ENCODE results near the gene IGSF8.

The IGSF8 gene

DNA sequence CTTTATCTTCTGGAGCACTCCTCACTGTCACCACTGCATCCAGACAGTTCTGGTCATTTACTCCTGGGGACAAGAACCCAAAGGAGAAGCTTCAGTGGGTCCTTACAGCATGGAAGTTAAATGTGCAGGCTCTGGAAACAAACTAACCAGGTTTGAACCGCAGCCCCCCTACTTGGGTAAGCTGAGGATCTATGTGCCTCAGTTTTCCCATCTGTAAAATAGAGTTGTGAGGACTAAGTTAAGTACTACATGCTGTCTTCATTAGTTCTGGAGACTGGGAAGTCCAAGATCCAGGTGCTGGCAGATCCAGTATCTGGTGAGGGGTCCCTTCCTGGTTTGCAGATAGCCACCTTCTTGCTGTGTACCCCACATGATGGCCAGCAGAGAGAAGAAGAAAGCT lies 9.1 kb upstream of the IGSF8 start:
- DNase-seq, result no peak

- DNase-seq, result no peak
These were observed 6.7 kb upstream of the IGSF8 start for GRCh38 chr1:160105155-160105554.

- peak in 1 of 56 donors; percentile 44 for DNase-seq
These were observed 6.1 kb upstream of the IGSF8 start for GRCh38 chr1:160104486-160104885.

DNA sequence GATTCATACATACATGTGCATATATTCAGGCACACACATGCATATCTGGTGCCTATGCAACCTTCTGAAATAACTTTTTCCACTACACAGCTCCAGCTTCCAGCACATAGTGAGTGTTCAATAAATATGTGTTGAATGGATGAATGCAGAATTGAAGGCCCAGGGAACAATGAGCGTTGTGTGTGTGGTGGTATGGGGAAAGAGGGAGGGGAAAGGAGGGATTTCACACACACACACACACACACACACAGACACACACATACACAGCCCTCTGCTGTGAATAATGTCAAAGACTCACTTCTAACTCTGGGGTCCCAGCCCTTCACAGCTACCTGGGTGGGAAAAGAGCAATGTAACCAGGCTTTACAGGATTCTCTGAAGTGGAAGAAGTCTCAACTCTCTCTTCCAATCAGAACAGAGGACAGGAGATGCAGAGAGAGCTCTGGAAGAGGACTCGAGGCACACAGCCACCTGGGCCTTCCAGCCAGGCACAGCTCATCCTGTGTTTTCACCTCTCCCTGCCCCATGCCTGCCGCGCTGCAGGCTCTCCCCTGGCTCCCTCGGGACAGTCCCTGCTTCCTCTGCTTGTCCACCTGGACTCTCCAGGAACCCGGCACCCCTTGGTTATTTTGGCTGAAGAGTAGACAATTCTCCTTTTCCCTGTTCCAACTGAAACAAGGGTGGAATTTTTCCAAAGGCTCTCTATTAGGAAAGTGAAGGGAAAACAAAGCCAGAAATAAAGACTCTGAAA lies 5.4 kb upstream of the IGSF8 start:
- DNase-seq, result peak in 22 of 56 donors; percentile 24 to 59 (median 37)

DNA sequence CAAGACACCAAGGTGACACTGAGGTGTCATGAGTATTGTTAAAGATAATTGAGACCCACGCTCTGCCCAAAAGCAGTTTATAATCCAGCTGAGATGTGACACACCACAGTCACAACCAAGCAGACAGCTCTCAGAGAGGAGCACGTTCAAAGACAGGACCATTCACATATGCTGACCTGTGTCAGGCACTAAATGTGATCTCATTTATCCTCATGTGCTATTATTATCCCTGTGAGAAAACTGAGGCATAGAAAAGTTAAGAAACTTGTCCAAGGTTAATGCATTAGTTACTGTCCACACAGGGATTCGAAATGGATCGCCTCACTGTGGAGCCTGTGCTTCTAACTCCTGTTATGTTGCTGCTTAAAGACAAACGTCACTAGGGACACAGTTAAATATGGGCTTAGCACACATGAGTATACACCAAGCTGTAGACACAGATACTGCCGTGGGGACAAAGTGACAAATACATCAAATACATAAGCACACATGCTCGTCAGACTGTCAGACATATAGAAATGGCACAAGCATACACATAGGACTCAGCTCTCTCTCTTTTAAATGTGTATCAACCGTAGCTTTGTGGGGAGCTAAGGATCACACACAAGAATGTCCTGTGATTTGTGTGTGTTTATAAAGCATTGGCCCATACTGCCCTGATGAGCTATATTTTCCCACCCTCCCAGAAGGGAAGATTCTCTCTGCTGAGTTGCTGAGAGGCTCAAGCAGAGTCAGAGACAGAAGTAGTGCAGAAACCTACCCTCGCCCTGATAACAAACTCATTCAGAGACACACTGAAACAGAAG lies 3.5 kb upstream of the IGSF8 start:
- peak in 3 of 56 donors; percentile 23 to 49 (median 39) for DNase-seq

DNA sequence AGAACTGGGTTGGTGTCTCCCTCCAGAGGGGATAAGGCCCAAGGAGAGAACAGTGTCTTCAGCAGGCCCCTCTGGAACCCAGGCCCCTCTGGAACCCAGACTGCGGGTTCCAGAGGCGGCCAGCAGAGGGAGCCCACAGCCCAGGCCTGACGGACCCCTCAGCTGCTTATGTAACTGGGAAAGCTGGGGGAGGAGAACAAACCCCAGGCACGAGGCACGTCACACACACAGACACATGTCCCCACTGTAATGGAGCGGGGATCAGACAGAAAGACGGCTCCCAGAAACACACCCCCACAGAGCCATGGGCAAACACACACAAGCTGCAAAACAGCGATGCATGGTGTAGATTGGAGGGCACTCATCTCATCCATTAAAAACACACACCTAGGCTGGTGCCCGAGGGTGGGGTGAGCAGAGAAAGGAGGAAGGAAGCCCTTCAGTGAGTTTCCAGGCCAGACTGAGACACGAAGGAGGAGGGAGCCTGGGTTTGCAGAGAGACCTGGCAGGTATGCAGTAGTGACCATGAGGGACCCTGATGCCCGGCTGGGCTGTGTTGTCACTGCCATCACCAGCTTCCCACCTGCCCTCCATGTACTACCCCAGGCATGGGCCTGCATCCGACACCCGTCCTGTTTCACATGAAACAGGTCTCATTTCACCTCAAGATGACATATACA lies 2.8 kb upstream of the IGSF8 start:
- DNase-seq, result peak; percentile 14 to 95 (median 84)

DNA sequence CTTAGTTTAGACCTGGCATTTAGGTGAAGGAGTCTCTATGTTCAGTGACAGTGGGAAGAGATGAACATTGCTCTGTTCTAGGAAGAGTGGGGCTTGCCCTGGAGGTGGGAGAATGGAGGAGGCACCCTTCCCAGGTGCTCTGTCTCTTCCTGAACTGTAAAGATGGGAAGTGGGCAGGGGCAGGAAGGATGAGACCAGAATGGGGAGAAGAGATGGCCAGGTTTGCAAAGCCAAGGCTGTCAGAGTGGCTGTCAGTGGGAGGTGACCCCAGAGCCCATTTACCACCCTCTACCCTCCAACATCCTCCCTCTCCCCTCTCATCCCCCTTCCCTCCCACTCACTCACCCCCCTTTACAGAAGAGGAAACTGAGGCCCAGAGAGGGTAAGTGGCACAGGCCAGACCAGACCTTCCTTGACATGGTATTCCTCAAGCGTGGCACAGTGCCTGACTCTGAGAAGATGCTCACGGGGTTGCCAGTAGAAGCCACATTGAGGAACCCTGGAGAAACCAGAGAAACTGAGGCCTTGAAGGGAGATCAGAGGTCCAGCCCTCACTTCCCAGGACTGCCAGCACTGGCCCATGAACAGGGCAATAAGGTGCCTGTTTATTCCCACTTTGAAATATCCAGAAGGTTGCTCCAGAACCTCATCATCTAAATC lies 1.4 kb upstream of the IGSF8 start:
- DNase-seq, result no peak

DNA sequence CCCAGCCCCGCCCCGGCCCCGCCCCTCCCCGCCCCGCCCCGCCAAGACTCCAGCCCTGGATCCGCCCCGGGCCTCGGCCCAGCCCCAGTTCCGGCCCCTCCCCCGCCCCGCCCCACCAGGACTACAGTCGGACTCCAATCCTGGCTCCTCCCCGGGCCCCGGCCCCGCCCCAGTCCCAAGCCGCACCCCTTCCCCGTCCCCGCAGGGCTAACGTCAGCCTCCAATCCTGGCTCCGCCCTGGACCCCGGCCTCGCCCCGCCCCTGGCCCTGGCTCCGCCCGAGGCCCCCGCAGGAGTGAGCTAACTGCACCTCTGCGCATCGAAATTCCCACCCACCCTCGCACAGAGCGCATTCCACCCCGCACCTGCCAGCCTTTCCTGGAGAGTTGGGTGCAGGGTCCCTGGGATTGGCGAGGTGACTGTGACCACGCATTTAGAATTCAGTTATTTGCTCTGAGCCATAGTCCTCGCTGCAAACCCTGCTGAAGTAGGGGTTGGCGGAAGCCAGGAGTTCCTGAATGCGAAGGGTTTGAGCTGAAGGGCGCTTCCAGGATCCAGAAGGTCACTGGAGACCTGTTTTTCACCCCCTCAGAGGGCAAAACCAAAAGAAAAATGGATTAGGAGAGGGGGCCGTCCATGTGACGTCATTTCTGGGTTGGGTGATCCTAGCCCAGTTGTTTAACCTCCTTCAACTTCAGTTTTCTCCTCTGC lies 588 bp upstream of the IGSF8 start:
- peak; percentile 86 to 100 (median 97) for DNase-seq

DNA sequence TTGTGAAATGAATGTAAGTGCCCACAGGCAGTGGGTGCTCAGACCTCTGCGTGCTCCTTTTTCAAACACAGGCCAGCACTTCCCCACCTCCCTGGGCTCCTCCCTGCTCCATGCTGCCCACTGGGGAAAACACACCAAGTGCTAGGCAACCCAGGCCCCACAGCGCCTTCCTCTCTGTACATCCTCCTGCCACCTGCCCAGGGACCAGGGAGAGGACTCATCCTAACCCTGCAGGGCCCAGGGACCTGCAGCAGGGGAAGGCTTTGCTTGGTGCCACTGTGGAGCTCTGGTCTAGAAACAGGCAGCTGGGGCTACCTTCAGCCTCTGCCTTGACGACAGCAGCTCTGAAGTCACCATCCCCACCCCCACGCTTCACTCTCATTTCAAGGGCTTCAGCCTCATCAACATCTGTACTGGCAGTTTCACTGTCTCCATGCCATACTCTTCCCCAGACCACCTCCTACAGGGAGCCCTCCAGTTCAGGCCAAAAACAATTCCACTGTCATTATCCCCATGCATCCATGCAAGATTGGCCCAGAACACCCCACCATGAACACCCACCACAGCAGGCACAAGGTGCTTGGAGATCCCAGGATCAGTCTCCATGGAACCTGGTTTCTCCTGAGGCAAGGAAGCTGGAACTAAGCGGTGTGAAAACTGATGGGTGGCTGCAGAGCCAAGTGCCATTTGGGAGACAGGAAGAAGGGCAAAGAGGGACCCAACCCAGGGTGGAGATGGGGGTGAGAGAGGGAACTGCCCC lies 1.1 kb downstream of the IGSF8 start:
- DNase-seq, result peak in 16 of 56 donors; percentile 33 to 73 (median 54)

GRCh38 chr1:160096274-160097116 lies 1.9 kb downstream of the IGSF8 start:
- DNase-seq, result peak in 8 of 56 donors; percentile 26 to 49 (median 36)

DNA sequence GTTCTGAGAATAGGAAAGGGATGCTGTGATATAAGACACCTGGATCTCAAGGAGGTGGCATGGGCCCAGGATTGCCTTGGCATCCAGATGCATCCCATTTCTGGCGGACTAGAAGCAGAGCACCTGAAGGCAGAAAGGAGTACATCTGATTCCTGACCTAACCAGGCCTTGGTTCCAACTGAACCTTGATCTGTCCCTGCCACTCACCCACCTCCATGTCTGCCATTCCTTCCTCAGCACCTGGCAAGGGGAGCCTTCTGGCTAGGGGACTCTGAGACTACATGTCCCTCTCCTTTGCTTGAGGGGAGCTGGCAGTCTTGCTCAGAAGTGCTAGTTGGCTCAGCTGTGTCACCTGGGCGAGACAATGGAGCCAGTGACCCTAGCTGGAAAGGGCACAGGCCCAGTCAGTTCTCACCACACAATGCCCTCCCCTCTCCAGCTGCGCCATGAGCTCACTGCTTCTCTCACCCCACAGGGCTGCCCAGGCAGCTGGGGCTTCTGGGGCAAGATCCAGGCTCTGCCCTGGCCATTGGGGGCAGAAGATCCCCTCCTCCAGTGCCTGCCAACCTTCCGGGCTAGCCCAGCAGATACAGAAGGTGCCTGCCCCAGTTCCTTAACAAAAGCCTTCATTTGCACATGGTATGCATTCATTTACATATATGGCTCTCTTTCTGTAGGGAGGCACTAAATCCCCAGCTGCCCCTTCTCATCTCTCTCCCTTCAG lies 2.9 kb downstream of the IGSF8 start:
- DNase-seq, result peak in 53 of 56 donors; percentile 14 to 94 (median 79)

DNA sequence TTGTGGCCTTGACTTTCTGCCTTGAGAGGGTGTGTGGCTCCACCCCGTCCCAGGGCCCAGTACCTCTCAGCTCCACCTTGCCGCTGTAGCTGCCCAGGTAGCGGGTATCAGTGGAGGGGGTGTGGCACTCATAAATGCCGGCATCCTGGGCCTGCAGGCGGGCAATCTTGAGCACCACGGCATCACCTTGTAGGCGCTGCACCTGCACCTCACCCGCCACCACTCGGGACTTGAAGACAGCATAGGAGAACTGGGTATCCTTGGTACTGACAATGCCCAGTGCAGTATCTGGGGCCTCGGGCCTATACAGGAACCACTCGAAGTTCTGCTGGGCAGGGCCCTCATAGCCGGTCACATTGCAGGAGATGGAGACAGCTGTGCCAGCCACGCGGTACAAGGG lies 3.6 kb downstream of the IGSF8 start:
- no peak for DNase-seq

DNA sequence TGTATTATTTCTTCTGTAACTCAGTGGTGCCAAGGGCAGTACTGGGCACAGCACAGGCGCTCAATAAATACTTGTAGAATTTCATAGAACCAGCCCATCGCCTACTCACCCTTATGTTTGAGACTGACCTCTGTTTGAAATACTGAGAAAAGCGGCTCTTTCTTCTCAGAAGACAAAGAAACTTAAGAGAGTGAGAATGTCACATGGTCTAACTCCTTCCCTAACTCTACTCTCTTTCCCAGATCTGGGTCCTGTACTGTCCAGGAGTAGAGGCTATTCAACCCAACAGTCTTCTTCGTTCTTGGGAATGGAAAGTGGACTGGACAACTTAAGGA lies 4.2 kb downstream of the IGSF8 start:
- no peak for DNase-seq

DNA sequence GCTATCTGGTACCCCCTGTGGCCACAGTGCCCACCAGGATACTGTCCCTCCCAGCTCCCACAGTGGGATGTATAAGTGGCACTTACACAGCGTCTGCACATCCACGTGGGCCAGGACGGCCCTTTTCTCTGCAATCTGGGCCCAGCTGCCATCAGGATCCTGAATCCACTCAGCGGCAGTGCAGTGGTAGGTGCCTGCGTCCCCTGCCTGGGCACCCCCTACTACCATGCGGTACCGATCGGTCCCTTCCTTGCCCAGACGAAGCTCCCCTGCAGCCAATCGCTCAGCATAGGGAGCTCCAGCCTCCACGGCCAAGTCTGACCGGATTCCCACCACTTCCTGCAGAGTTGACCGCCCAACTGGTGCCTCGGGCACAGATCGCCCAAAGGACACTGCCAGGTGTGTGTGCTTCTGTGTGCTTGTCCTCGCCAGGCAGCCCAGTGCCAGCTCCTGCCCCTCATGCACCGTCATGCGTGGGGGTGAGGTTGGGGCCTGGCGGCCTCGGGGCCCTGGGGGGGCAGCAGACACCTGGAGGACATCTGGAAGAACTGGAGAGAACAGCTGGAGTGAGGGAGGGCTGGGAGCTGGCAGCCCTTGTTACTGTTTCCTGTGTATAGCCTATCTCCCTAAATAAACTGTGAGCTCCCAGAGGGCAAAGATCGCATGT lies 4.7 kb downstream of the IGSF8 start:
- DNase-seq, result peak in 2 of 56 donors; percentile 11 to 20

DNA sequence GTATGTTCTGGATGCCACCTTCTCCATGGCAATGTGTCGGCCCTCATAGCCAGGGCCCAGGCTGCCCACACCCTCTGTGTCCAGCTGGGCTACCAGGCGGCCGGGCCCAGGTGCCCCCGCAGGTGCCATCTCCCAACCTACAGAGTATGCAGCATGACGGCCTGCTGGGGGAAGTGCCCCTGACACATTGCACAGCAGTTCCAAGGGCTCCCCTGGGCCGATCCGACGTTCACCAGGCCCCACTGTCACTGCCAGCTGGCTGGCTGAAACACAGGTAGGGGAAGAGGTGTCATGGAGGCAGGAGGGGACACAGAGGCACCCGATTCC lies 5.4 kb downstream of the IGSF8 start:
- DNase-seq, result peak in 1 of 56 donors; percentile 24

- peak in 32 of 56 donors; percentile 24 to 80 (median 45) for DNase-seq
These were observed 5.9 kb downstream of the IGSF8 start for GRCh38 chr1:160092366-160093068.

GRCh38 chr1:160091666-160092223 lies 6.7 kb downstream of the IGSF8 start:
- DNase-seq, result no peak
